ENCODE measurements around the gene TSPOAP1.

TSPOAP1 gene

GRCh38 chr17:58271216-58271931 is 57.2 kb downstream of the TSPOAP1 start:
- TF ChIP-seq CTCF (conservative IDR thresholded peaks at IDR 0.05; ENCODE audit: low read depth, low read length), result no peak
- no peak for DNase-seq (ENCODE audit: low read depth)
- no peak overlapping the region for H3K4me3 ChIP-seq (ENCODE audit: low read depth, low read length)

- peak; percentile 27 for TF ChIP-seq CTCF (conservative IDR thresholded peaks at IDR 0.05; ENCODE audit: low read depth, low read length)
- DNase-seq (ENCODE audit: low read depth), result no peak
- no peak overlapping the region for H3K4me3 ChIP-seq (ENCODE audit: low read depth, low read length)
Measured at GRCh38 chr17:58270476-58271215, 57.9 kb downstream of the TSPOAP1 start.

- H3K4me3 ChIP-seq (ENCODE audit: low read depth, low read length), result no peak overlapping the region
- no peak for DNase-seq (ENCODE audit: low read depth)
- TF ChIP-seq CTCF (conservative IDR thresholded peaks at IDR 0.05; ENCODE audit: low read depth, low read length), result no peak
Measured at GRCh38 chr17:58269557-58270291, 58.9 kb downstream of the TSPOAP1 start.

GRCh38 chr17:58268774-58269556 is 59.6 kb downstream of the TSPOAP1 start:
- TF ChIP-seq CTCF (conservative IDR thresholded peaks at IDR 0.05; ENCODE audit: low read depth, low read length), result no peak
- no peak for DNase-seq (ENCODE audit: low read depth)
- H3K4me3 ChIP-seq (ENCODE audit: low read depth, low read length), result no peak overlapping the region

GRCh38 chr17:58268326-58268725 is 60.3 kb downstream of the TSPOAP1 start:
- DNase-seq (ENCODE audit: low read depth), result no peak
- no peak for TF ChIP-seq CTCF (conservative IDR thresholded peaks at IDR 0.05; ENCODE audit: low read depth, low read length)
- no peak overlapping the region for H3K4me3 ChIP-seq (ENCODE audit: low read depth, low read length)
